Measurements from ENCODE around the gene SRP19.
"Not testable (repeated sequence)": the region's sequence is repeated elsewhere in the genome, so short reads cannot be mapped to it uniquely, and the experiment has no call there.

Gene SRP19

DNA sequence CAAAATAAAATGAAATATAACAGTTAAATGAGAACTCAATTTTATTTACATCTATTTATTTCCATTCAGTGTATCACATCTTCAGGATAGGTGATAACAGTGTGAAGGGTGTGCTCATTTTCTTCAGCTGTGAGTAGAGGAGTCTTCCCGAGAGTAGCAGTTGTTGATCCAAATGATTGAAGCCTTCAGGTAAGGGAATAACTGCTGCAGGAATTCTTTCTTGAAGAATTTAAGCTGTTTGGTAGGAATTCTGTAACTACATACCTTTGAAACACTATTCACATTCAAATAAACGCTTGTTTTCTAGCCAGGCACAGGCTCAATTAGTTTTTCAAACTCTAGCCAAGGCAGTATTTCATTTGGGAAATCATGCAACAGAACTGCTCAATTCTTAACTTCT is 15.3 kb downstream of the SRP19 start:
- no peak for DNase-seq

DNA sequence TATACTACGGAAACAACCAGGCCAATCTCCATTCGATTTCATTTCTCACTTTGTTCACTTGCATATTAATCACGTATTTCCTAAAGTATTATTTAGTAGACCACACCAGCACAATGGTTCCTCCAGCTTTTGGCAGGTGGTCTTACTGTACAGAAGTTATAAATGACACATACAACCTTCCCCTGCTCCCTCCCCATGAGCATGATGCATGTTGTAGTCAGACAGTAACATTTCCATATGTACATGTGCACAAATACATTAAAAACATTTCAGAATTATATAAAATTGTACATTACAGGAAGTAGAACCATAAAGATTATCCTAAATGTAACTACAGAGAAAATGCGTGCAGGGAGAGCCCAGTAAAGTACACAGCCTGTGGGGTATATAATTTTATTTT is 17.0 kb downstream of the SRP19 start:
- DNase-seq, result no peak

DNA sequence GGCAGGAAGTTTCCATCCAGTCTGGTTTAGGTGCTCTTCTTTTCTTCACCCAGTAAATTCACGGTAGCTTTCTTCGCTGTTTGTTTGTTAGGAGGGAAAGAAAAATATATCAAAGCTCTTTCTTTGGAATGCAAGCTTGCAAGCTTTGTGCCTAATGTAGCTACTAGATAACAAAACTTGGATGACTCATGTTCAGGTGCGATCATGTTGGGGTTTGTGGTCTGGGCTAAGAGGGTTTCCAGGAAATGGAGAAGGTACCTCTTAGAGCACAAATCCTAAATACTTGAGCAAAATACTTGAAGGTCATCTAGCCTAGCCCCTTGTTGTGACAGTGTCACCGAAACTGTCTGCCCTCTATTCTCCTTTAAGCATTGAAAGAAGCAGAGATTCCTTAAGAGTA is 17.7 kb downstream of the SRP19 start:
- no peak for DNase-seq

DNA sequence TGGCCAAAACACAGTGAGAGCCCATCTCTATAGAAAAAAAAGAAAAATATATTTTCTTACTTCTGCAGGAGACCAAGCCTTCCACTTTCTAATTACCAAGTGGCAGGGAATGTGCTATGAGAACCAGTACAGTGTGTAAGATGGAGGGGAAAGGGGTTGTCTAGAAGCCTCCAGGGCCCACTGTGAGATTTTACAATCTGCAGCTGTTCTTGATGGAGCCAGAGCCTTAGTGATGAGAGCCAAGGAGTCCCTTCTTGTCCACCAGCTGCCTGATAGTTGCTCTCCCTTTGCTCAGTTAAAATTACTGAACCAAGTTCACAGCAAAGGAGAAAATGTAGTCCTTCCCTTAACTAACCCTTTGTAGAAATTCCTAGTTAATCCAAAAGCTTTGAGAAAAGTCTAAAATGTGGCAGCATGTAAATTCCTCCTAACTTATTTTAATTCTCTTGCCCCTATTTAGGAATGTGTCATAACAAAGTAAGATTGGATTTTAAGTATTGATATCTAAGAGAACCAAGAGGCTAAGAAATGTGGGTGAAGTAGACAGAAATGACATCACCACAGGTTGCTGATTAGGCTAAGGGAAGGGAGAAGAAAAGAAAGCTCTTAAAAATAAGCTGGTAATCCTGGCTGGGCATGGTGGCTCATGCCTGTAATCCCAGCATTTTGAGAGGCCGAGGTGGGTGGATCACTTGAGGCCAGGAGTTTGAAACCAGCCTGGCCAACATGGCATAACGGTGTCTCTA is 19.3 kb downstream of the SRP19 start:
- DNase-seq, result no peak

DNA sequence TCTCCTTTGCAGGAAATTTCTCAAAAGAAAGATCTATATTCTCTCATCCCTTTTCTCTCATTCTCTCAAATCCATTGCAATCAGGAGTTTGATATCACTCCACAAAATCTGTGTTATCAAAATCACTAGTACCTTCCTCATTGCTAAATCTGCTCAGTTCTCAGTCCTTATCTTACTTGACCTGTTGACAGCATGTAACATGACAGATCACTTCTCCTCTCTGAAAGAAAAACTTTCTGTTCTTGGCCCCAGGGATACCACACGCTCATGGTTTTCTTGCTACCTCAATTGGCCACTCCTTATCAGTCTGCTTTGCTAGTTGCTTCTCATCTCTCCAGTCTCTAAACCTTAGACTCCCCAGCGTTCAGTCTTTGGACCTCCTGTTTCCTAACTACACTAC is 22.1 kb downstream of the SRP19 start:
- no peak for DNase-seq

DNA sequence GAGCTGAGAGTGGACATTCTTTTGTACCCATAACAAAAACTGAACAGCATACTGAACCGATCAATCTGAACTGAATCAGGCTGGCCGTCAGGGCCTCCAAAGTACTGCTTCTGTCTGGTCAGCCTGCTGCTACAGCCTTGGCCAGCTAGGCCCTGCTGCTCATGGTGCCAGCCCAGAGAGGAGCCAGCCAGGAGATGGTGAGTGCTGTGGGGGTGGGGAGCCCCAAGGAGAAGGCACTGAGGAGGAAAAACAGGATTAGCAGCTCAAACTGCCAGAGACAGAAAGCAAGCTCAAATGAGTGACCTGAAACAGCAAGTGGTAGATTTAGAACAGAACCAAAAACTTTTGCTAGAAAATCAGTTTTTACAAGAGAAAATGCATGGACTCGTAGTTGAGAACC is 23.9 kb downstream of the SRP19 start:
- no peak for DNase-seq

DNA sequence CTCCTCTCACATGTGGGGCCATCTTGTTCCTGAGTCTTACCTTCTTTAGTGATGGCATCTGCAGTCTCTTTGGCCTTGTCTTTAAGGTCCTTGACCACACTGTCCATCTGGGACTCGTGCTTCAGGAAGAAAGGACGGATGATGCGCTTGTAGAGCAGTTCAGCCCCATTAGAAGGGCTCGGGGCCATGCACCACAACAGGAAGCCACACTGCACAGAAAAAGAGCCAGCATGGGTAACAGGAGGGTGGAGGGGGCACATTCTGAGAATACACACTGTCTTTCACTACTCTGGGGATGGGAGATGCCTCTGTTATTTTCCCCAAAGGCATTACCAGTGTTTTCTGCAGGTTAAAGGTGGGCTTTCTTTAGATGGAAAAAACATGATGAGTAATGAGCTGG is 25.9 kb downstream of the SRP19 start:
- no peak for DNase-seq

DNA sequence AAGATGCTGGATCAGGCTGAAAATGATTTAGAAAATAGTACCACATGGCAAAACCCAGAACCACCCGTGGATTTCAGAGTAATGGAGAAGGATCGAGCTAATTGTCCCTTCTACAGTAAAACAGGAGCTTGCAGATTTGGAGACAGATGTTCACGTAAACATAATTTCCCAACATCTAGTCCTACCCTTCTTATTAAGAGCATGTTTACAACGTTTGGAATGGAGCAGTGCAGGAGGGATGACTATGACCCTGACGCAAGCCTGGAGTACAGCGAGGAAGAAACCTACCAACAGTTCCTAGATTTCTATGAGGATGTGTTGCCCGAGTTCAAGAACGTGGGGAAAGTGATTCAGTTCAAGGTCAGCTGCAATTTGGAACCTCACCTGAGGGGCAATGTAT is 31.0 kb downstream of the SRP19 start:
- DNase-seq, result not testable (repeated sequence)

DNA sequence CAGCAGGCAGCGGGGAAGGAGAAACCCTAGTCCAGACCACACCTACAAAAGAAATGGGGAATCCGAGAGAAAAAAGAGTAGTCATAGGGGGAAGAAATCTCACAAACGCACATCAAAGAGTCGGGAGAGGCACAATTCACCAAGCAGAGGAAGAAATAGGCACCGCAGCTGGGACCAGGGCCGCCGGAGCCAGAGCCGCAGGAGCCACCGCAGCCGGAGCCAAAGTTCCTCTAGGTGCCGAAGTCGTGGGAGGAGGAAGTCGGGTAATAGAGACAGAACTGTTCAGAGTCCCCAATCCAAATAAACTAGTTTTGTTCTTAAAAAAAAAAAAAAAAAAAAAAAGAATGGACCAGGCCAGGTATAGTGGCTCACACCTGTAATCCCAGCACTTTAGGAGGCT is 31.7 kb downstream of the SRP19 start:
- DNase-seq, result no peak

DNA sequence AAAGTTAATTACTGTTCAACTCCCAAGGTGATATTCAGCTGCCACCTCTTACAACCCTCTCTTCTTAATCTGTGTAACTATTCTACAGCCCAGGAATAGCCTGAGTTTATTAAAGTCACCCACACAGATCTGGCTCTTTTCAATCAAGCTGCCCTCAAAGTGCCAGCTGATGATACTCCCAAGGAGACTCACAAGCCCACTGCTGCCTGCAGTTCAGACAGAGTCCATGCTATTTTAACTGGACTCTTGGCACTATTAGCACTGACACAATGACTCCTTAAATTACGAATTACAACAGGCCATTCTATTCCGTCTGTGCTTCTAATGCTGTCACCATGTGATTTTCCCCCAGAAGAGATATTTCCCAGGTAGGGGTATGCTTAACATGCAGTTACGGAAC is 34.6 kb downstream of the SRP19 start:
- no peak for DNase-seq

DNA sequence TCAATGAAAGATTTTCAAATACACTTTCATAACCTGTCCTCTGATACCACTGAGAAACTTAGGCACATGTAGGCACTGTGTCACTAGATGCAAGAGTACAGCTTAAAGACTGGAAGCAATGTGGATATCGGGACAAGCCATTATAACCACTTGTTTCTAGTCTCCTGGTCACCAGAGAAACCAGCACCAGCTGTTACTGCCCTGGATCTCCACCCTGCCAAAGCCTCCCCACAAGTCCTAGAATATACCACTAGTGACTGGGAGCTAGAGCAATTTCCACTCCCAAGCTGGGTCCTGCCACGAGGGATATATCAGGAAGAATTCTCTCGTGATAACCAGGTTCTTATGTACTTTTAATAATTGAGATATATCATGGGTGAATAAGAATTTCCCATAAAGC is 41.5 kb downstream of the SRP19 start:
- no peak for DNase-seq

DNA sequence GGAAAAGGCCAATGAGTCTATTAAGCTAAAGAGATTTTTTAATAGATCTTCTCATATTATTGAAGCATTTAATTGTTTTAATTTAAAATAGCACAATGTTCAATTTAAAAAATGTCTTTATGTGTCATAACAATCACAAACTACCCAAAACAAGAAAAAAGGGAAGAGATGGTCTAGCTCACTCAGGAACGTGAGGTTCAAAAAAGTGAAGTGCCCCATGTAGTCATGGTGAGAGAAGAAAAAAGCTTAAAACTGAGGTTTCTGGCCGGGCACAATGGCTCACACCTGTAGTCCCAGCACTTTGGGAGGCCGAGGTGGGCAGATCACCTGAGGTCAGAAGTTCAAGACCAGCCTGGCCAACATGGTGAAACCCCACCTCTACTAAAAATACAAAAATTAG is 43.9 kb downstream of the SRP19 start:
- not testable (repeated sequence) for DNase-seq

DNA sequence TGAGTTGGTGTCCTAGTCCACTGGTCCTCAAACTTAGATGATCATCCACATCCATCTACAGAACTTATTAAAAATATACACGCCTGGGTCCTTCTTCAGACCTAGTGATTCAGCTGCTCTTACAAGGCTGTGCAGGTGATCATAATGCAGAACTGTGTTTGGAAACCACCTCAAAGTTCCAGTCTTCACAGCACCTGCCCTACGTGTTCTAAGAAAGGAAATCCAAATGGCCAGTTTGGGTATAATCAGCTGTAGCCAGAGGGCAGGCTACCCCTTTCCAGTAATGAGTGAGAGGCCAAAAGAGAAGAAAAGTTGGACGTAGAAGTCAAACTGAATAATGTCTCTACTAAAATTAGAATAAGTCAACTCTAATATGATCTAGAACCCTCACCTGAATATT is 45.5 kb downstream of the SRP19 start:
- no peak for DNase-seq

DNA sequence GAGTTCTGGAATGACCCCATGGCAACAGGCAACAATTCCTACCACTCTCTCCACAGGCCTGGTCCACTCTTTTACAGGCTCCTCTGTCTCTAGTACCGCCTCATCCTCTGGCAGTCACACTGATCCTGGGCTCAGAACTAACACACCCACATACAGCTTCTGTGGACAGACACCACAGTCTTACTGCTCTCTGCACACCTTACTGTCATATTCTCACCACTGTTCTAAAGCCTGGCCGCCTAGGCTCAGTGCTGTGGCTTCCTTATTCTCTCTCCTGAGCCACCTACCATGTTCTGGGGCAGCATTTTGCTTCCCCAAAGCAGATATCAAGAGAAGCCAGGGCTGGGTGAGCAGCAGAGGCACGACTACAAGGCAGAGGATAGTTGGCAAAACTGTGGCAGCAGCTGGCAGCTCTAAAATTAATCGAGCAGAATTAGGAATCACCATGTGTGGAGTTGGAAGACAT is 46.1 kb downstream of the SRP19 start:
- no peak for DNase-seq

DNA sequence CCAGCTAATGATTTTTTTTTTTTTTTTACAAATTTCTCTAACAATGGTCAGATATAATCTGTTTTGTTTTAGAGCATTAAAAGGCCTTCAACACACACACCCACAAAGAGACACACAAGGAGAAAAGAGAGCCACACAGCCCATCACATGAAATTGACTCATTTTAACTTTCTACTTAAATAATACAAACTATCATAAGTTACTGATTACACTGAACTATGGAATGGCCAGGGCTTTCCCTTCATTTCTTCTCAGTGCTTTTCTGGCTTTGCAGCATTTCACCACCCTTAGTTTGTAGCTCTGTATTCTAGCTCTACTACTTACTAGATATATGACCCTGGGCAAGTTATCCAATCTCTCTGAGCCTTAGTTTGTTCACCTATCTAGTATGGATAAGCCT is 47.8 kb downstream of the SRP19 start:
- no peak for DNase-seq

DNA sequence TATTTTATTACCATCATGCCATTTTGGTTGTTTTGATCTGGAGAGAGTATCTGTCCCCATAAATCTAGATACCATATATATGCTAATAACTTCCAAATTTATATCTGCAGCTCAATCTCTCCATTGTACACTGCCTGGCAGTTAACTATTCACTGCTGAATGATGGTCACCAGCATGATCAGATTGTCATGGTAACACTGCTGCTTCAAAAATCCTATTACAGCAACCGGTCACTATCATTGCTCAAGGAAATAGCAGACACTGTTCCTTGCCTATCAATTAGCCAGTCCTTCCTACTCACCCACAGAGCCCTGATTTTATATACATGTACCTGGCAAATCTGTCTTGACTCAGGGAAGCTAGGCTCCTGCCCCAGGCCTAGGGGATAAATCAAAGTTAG is 49.4 kb downstream of the SRP19 start:
- no peak for DNase-seq

DNA sequence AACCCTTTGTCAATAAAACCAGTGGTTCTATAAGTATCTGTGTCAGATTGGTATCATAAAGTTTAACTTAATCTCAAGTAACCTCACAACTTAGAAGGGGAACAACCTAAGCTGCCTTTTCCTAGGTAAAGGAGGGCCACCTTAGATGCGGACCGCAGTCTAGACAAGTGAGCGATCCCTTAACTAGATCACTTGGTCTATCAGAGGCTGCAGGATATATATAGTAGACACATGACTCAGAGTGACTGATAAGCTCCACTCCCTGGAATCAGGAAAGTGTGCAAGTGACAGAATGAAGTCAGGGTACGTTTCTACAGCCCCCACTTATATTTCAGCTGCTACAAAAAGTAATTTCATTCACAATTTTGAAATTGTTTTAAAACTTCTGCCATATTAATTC is 53.5 kb downstream of the SRP19 start:
- no peak for DNase-seq

DNA sequence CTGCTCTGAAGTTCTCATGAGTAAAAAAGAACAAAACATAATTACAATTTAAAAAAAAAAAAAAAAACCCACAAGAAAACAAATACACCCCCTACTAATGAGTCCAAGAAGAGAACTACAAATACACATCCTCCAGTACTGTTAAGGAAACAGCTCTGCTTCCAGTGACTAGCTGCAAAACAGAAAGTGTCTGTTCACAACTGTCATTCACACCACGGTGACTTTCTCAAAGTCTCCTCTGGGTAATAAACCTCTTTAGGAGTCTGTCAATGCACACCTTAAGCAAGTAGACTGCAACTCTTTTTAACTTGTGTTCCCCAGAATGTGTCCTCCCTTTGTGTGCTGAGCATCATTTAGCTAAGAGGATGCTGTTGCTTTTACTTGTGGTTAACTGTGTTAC is 54.7 kb downstream of the SRP19 start:
- no peak for DNase-seq

DNA sequence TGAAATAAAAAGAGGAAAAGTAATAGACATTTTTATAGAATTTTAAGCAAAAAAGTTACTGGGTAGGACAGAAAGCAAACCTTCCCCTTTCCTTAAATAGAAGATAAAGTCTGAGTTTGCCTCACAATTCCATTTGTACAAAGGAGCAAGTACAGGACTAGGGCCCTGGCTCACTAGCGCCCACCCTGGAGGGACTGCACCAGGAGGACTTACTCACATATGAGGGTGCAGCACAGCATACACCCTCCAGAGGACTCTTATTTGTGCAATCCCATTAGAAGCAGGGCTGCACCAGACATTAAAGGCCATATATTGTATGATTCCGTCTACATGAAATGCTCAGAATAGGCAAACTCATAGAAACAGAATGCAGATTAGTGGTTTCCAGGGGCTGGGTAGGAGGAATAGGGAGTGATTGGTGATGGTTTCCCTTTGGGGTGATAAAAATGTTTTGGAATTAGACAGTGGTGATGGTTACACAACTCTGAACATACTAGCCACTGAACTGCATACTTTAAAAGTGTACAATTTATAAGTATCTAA is 56.4 kb downstream of the SRP19 start:
- DNase-seq, result no peak

DNA sequence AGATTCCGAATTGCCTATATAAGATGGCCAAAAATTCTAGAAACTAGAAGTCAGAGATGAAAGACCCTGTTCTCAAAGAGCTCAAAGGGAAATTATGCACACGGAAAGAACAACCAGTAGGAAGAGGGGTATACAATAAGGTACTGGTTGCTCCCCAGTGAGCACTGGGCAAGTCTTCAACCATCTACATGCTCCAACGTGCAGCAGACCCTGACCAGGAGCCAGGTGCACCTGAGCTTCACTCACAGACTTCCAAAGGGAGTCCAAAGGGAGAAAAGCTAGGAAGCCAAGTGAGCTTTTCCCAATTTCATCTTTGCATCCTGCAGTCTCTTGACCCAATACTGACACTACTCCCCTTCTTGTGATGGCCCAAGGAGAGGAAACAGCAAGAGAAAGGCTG is 57.0 kb downstream of the SRP19 start:
- DNase-seq, result no peak

DNA sequence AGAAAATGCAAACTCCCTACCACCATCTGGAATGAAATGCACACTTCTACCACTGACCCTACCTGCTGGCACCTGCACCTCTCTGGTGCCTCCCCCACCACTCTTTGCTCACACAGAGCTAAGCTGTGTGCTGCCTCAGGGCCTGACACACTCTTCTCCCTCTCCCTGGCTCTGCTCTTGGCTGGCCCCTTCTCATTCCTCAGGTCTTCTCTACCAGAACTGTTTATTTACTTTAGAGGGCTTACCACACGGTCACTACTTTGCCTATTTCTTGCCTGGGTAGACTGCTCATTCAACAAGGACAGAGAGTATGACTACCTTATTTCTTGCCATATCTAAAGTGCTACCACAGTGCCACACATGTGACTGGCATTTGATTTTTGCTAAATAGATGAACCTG is 57.6 kb downstream of the SRP19 start:
- no peak for DNase-seq

Data from cortex of kidney (tissue), 1 donor.